ENCODE results near the gene MED13L.

DNA sequence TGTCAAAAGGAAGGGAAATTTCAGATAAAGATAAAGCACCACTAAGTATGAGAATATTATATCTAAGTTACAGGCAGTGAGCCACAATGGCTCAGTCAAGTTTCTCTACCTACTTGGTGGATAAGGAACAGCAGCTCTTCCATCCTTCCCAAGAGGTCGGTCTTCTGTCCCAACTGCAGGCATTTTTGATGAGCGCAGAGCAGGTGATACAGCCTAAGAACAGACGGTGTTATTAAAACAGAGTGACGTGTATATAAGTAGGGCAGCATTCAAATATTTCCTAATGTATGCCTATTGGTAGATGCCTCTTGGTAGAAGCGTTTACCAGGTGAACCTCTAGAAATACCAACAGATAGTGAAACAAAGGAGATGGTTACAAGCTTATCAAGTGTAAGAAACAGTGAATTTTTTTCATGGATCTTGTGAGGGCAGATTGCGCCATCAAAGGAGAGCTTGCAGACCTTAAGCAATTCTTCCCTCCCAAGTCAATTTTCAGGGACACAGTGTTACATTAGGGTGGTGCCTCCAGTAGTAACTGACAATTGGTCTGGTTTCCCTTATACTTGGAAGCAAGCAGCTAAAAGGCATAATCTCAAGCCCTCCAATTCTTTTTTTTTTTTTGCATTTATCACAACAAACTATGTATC lies 274.5 kb downstream of the MED13L start:
- TF ChIP-seq, protein P1, sequence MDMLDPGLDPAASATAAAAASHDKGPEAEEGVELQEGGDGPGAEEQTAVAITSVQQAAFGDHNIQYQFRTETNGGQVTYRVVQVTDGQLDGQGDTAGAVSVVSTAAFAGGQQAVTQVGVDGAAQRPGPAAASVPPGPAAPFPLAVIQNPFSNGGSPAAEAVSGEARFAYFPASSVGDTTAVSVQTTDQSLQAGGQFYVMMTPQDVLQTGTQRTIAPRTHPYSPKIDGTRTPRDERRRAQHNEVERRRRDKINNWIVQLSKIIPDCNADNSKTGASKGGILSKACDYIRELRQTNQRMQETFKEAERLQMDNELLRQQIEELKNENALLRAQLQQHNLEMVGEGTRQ (IDR thresholded peaks at IDR 0.05; ENCODE audit: low read depth, low read length): no peak
- TF ChIP-seq RFX5 (IDR thresholded peaks at IDR 0.05; ENCODE audit: low read depth, low read length) (no peak), RCOR1 (IDR thresholded peaks at IDR 0.05; ENCODE audit: insufficient replicate concordance, low read length) (no peak), CEBPB (IDR thresholded peaks at IDR 0.05; ENCODE audit: low read depth, low read length) (peak; percentile 86), CHD1 (IDR thresholded peaks at IDR 0.05; ENCODE audit: low read depth, low read length) (no peak), POLR2A (IDR thresholded peaks at IDR 0.05; ENCODE audit: low read depth, low read length) (no peak)
- TF ChIP-seq, protein P2, sequence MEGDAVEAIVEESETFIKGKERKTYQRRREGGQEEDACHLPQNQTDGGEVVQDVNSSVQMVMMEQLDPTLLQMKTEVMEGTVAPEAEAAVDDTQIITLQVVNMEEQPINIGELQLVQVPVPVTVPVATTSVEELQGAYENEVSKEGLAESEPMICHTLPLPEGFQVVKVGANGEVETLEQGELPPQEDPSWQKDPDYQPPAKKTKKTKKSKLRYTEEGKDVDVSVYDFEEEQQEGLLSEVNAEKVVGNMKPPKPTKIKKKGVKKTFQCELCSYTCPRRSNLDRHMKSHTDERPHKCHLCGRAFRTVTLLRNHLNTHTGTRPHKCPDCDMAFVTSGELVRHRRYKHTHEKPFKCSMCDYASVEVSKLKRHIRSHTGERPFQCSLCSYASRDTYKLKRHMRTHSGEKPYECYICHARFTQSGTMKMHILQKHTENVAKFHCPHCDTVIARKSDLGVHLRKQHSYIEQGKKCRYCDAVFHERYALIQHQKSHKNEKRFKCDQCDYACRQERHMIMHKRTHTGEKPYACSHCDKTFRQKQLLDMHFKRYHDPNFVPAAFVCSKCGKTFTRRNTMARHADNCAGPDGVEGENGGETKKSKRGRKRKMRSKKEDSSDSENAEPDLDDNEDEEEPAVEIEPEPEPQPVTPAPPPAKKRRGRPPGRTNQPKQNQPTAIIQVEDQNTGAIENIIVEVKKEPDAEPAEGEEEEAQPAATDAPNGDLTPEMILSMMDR (conservative IDR thresholded peaks at IDR 0.05; ENCODE audit: low read depth, low read length): no peak
